Rectal smooth muscle tissue (tissue), 1 donor: Measurements from ENCODE around the gene TECRL.

Source experiments
- H3K27ac ChIP-seq: one replicate; pipeline ENCODE4 v1.7.0; 2013; ENCODE audit warnings: low read depth, low read length, inconsistent platforms
- H3K27me3 ChIP-seq: one replicate; pipeline ENCODE4 v1.7.0; 2013; ENCODE audit warnings: low read length; ENCODE audit not compliant: control insufficient read depth, insufficient read depth
- H3K36me3 ChIP-seq: one replicate; pipeline ENCODE4 v1.7.0; 2013; ENCODE audit warnings: low read length; ENCODE audit not compliant: control insufficient read depth, insufficient read depth
- H3K4me1 ChIP-seq: one replicate; pipeline ENCODE4 v1.7.0; 2013; ENCODE audit warnings: low read length; ENCODE audit not compliant: control insufficient read depth, insufficient read depth
- H3K4me3 ChIP-seq: one replicate; pipeline ENCODE4 v1.7.0; 2013; ENCODE audit warnings: low read length
- H3K9ac ChIP-seq: one replicate; pipeline ENCODE4 v1.7.0; 2013; ENCODE audit warnings: low read length

The TECRL gene

GRCh38 chr4:64368741-64369140 lies 40.5 kb downstream of the TECRL start:
- H3K9ac ChIP-seq = no peak overlapping the region
- no peaks in the 10 kb centered on the region for H3K4me1 ChIP-seq
- H3K36me3 ChIP-seq = no peaks in the 10 kb centered on the region
- H3K27me3 ChIP-seq = no peaks in the 10 kb centered on the region
- H3K27ac ChIP-seq = no peak overlapping the region
- H3K4me3 ChIP-seq = no peak overlapping the region

- no peaks in the 10 kb centered on the region for H3K27me3 ChIP-seq
- no peaks in the 10 kb centered on the region for H3K4me1 ChIP-seq
- no peak overlapping the region for H3K27ac ChIP-seq
- H3K4me3 ChIP-seq = no peak overlapping the region
- H3K36me3 ChIP-seq = no peaks in the 10 kb centered on the region
- no peak overlapping the region for H3K9ac ChIP-seq
These were observed 47.9 kb downstream of the TECRL start for GRCh38 chr4:64361399-64361740.

GRCh38 chr4:64360664-64361398 lies 48.4 kb downstream of the TECRL start:
- Histone ChIP-seq H3K4me1 (no peaks in the 10 kb centered on the region), H3K27ac (no peak overlapping the region), H3K4me3 (no peak overlapping the region), H3K9ac (no peak overlapping the region), H3K36me3 (no peaks in the 10 kb centered on the region), H3K27me3 (no peaks in the 10 kb centered on the region)

- no peak overlapping the region for H3K9ac ChIP-seq
- no peaks in the 10 kb centered on the region for H3K36me3 ChIP-seq
- no peak overlapping the region for H3K27ac ChIP-seq
- H3K27me3 ChIP-seq = no peaks in the 10 kb centered on the region
- no peak overlapping the region for H3K4me3 ChIP-seq
- no peaks in the 10 kb centered on the region for H3K4me1 ChIP-seq
These were observed 49.8 kb downstream of the TECRL start for GRCh38 chr4:64359489-64359888.

- Histone ChIP-seq H3K36me3 (no peaks in the 10 kb centered on the region), H3K4me3 (no peak overlapping the region), H3K9ac (no peak overlapping the region), H3K4me1 (no peaks in the 10 kb centered on the region), H3K27me3 (no peaks in the 10 kb centered on the region), H3K27ac (no peak overlapping the region)
These were observed 55.3 kb downstream of the TECRL start for GRCh38 chr4:64353904-64354303.

- no peaks in the 10 kb centered on the region for H3K27me3 ChIP-seq
- H3K4me3 ChIP-seq = no peak overlapping the region
- H3K27ac ChIP-seq = no peak overlapping the region
- H3K4me1 ChIP-seq = no peaks in the 10 kb centered on the region
- H3K36me3 ChIP-seq = no peaks in the 10 kb centered on the region
- H3K9ac ChIP-seq = no peak overlapping the region
These were observed 67.5 kb downstream of the TECRL start for GRCh38 chr4:64341711-64342110.

- H3K4me1 ChIP-seq = no peaks in the 10 kb centered on the region
- no peaks in the 10 kb centered on the region for H3K36me3 ChIP-seq
- no peak overlapping the region for H3K9ac ChIP-seq
- no peak overlapping the region for H3K27ac ChIP-seq
- no peaks in the 10 kb centered on the region for H3K27me3 ChIP-seq
- no peak overlapping the region for H3K4me3 ChIP-seq
These were observed 68.8 kb downstream of the TECRL start for GRCh38 chr4:64340218-64341110.

GRCh38 chr4:64334964-64335363 lies 74.3 kb downstream of the TECRL start:
- no peak overlapping the region for H3K4me3 ChIP-seq
- no peaks in the 10 kb centered on the region for H3K36me3 ChIP-seq
- no peaks in the 10 kb centered on the region for H3K4me1 ChIP-seq
- no peaks in the 10 kb centered on the region for H3K27me3 ChIP-seq
- H3K27ac ChIP-seq = no peak overlapping the region
- H3K9ac ChIP-seq = no peak overlapping the region

GRCh38 chr4:64330143-64330542 lies 79.1 kb downstream of the TECRL start:
- no peaks in the 10 kb centered on the region for H3K36me3 ChIP-seq
- no peak overlapping the region for H3K9ac ChIP-seq
- no peaks in the 10 kb centered on the region for H3K27me3 ChIP-seq
- no peak overlapping the region for H3K4me3 ChIP-seq
- H3K4me1 ChIP-seq = no peaks in the 10 kb centered on the region
- H3K27ac ChIP-seq = no peak overlapping the region

- H3K9ac ChIP-seq = no peak overlapping the region
- no peaks in the 10 kb centered on the region for H3K4me1 ChIP-seq
- no peaks in the 10 kb centered on the region for H3K36me3 ChIP-seq
- no peak overlapping the region for H3K4me3 ChIP-seq
- H3K27ac ChIP-seq = no peak overlapping the region
- no peaks in the 10 kb centered on the region for H3K27me3 ChIP-seq
These were observed 82.0 kb downstream of the TECRL start for GRCh38 chr4:64327237-64327636.

GRCh38 chr4:64326507-64326906 lies 82.7 kb downstream of the TECRL start:
- Histone ChIP-seq H3K4me3 (no peak overlapping the region), H3K9ac (no peak overlapping the region), H3K36me3 (no peaks in the 10 kb centered on the region), H3K27ac (no peak overlapping the region), H3K27me3 (no peaks in the 10 kb centered on the region), H3K4me1 (no peaks in the 10 kb centered on the region)

- H3K27me3 ChIP-seq = no peaks in the 10 kb centered on the region
- H3K9ac ChIP-seq = no peak overlapping the region
- H3K27ac ChIP-seq = no peak overlapping the region
- no peaks in the 10 kb centered on the region for H3K36me3 ChIP-seq
- H3K4me1 ChIP-seq = no peaks in the 10 kb centered on the region
- H3K4me3 ChIP-seq = no peak overlapping the region
These were observed 103.0 kb downstream of the TECRL start for GRCh38 chr4:64306255-64306565.
